GM18505 (cell line): ENCODE results near the gene COLEC12.

Experiments used
- ATAC-seq: cut with Tn5 transposase; IDR thresholded peaks from one replicate; pipeline ENCODE4 v1.9.1; 2021; ENCODE audit not compliant: unreplicated experiment
- POLR2A ChIP-seq: IDR thresholded peaks from 4 replicates; pipeline ENCODE4 v1.6.1; 2011; ENCODE audit warnings: borderline replicate concordance; ENCODE audit not compliant: insufficient read depth, insufficient read length; ENCODE audit errors: extremely low read depth

COLEC12 gene

DNA sequence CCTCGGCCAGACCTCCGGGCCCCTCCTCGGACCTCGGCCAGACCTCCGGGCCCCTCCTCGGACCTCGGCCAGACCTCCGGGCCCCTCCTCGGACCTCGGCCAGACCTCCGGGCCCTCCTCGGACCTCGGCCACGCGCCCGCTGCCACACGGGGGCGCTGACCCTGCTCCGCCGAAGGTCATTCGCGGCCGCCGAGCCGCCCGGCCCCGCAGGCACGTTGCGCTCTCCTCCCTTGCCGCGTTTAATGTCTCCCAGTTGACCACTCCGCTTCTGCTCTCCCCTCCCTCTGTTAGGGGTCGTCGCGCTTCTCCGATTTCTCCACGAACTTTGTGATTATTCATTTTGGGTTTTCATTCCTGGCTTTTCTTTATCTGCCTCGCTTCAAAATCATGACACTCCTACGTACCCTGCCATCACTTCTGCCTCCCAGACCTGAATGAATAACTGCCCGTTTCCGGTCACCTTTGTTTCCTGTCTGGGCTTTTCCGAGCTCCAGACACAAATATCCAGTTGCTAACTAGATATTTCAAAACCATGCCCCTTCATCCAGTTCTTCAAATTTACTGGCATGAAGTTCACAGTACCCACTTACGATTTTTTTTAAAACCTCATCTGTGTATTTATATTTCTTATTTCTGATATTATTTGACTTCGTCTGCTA lies 14.8 kb upstream of the COLEC12 start:
- no peak for TF ChIP-seq POLR2A
- ATAC-seq = no peak

DNA sequence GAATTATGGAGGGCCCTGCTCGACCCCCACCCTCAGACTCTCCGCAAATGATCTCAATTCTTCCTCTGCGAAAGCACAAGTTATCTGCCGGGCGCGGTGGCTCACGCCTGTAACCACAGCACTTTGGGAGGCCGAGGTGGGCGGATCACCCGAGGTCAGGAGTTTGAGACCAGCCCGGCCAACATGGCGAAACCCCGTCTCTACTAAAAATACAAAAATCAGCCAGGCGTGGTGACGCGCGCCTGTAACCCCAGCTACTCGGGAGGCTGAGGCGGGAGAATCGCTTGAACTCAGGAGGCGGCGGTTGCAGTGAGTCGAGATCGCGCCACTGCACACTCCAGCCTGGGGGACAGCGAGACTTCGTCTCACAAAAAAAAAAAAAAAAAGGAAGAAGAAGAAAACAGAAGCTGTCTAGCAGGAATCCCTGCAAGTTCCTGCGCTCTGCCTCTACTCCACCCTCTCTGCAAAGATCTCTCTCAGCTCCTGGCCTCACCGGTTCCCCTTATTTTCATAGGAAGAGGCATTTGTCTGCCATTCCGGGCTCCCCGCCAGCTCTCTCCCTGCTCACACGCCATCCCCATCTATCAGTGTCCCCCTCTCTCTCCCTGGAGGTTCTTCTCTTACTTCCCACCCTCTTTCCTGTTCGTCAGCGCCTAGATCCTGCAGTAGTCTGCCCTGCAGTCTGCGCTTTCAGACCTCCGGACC lies 13.5 kb upstream of the COLEC12 start:
- no peak for TF ChIP-seq POLR2A
- ATAC-seq = no peak

DNA sequence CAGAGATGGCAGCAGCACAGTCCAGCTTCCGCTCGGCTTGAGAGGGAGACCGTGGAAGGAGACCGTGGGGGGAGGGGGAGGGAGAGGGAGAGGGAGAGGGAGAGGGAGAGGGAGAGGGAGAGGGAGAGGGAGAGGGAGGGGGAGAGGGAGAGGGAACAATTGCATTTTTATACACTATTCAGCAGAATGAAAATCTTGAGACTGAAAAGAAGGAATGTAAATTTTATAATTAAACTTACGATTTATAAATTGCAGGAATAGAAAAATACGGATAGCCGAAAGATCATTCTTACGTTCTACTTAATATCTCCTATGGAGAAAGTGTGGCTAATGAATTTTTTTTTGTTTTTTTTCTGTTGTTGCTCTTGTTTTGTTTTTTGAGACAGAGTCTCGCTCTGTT lies 12.5 kb upstream of the COLEC12 start:
- no peak for TF ChIP-seq POLR2A
- ATAC-seq = no peak

DNA sequence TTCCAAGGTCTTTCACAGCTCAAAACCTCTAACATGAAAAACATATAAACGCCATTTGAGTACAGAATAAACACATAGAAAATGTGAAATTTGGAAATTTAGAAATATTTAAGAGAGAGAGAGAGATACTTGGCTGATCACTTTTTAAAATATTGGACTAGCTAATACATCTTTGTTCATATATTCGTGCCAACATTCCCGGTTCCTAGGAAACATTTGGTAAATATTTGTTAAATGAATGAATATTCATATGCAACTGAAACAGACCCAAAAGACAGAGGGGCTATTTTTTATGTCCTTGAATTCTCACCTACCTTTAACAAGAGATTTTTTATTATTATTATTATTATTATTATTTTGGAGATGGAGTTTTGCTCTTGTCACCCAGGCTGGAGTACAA lies 8.3 kb upstream of the COLEC12 start:
- no peak for ATAC-seq
- TF ChIP-seq POLR2A = no peak

DNA sequence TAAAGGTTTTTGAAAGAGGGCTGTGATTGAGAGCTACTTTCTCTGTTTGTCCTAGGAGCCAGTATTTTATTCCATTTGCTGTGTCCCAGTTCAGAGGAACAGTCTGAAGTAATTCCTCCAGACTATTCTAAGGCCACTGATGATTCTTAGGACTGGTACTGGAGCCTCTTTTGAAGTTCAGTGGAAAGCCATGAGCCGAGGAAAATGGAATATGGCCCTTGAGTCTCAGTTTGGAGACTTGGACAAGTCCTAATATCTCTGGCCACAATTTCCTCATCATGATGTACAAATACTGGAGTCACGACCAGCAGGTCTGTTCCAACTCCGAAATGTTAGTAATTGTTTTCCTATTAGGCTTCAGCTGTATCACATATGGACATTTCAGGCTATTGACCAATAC lies 7.1 kb upstream of the COLEC12 start:
- TF ChIP-seq POLR2A = no peak
- no peak for ATAC-seq

DNA sequence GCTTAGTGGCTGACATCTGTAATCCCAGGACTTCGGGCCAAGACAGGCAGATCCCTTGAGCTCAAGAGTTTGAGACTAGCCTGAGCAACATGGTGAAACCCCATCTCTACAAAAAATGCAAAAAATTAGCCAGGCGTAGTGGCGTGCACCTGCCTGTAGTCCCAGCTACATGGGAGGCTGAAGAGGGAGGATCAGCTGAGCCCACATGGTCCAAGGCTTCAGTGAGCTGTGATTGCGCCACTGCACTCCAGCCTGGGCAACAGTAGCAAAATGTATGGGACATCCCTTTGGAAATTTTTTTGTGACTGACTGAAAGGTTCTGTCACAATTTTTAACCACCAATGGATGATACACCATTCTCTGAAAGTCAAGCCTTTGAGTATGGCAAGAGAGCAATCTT lies 6.3 kb upstream of the COLEC12 start:
- ATAC-seq = no peak
- TF ChIP-seq POLR2A = no peak

DNA sequence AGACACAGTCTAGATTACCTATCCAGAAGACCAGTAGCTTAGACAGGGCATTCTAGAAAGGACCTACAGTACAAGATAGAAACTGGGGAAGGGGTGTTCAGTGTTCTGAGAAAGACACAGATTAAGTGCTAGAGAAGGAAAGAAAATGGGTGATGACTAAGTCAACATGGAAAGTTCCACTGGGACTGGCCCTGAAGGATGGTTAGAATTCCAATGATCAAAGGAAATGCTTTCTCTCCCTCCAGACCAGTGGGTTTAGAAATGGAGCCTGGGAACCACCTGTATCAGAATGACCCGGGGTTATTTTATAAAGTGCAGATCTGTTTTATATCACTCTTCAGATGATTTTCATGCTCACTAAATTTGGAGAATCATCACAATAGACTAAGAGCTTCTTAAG lies 5.8 kb upstream of the COLEC12 start:
- no peak for ATAC-seq
- TF ChIP-seq POLR2A = no peak

DNA sequence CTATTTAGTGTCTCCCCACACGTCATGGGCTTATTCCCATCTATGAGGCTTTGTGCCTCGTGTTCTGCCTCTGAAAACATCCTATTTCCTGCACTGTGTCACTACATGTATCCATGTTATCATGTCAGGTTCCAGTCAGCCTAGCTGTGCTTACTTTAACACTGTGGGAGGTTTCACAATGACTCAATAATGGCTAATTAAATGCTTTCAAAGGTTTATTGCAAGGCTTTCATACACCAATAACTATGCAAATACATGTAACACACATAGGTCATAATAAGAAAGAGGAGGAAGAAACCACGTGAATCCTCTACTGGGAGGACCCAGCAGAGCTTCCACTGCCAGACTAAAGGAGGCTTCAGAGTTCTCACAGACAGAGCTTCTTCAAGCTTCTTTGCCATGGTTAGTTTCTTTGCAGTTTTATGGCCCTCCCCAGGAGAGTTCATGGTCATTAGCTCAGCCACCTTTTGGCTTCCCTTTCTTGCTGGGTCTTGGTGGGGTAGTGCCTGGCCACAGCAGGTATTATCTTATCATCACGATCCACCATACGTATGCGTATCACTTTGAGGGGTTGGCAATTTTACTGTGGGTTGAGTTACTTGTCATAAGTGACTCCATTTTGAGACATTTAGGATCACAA lies 5.1 kb upstream of the COLEC12 start:
- ATAC-seq = peak; percentile 89
- TF ChIP-seq POLR2A = no peak

DNA sequence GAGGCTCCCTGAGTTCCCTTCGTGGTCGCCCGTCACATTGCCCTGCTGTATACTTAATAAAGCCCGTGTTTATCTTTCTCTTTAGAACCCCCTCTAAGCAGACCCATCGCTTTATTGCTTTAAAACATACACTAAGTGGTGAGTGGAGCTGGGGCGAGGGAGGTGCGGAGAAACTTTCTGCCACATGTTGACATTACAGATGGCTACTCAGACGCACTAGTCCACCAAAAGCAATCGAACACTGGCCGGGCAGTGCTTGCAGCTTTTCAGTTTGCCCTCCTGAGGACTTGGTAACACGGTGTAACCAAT lies 859 bp upstream of the COLEC12 start:
- no peak for ATAC-seq
- TF ChIP-seq POLR2A = no peak

DNA sequence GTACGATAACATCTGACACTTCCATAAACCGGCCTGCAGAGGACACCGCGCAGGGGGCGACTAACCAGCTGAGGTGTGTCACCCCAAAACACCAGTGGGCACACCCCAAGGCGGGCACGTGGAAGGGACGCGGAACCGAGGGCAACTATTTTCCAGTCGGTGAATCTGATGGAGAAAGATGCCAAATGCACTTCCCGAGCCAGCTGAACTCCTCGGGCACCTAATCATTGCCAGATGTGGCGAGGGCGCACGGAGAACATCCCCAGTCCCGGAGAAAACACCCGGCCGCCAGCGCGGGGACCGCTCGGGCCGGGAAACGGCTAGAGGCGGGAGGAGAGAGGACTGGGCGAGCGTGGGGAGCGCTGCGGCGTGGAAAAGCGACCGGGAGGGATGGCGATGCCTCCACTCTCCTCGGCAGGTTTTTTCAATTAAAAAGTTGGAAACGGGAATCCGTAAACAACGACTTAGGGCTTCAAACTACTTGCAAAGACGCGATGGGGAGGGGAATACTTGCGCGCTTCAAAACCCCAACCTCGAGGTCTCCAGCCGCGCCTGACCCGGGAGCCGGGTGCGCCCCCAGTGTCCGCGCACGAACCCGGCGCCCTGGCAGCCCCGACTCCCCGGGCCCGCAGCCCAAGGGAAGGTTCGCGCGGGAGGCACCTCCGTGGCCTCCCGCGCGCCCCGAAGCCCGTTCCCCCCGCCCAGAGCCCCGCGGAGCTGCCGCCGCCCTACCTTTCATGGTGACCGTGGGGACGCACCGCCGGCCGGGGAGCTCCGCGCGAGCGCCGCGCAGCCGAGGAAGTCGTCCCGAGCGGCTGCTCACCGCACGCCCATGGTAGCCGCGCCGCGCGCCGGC lies 497 bp downstream of the COLEC12 start:
- no peak for ATAC-seq
- TF ChIP-seq POLR2A = no peak

DNA sequence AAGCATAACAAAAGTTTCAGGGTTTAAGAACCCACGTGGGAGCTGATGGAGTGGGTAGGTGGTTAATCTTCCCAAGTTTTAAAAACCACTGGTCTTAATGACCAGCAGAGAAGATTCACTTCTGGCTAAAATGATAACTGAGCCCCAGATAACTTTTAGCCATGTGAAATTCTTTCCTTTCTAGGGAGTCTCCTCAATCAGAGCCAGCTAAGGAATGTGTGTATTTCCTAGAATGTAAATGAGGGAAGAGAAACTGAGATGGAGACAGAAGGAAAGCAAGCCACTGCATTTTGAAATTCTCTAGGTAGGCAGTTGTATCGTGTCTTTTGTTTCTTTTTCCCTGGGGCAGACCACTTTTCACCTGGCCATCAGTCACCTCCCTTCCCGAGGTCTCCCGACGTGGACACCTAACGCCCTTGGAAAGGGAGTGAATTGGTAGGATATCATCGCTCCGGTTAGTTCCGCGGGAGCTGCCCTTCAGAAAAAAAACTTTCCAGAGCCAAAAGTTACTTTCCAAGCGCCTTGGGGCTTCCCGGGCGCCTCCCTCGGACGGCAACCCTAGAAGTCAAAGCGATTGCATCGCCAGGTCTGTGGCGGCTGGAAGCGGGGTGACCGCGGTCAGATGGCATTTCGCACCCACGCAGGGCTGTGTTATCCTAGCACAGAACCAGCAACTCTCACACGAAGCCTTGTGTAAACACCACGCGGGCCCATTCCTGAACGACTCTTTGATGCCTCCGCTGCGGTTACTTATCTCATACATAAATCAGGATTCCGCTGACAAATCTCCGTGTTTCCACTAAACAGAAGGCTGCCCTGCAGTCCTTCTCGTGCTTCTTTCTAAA lies 1.3 kb downstream of the COLEC12 start:
- no peak for TF ChIP-seq POLR2A

DNA sequence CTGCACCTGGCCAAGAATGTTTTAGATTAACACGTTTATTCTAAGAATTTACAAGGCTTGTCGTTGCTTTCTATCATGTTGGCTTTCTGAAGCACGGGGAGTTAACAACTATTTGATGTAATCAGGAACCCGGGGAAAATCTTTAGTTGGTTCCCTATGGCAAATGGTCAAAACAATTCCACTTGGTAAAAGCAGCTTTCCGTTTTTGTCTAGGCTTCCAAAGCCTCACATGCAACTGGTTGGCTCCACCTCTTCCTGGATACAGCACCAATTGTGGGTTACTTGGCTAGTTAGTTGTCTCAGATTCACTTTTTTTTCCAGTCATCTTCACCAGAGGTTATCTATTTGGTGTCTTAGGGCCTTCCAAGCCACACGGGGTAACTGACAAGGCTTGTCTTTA lies 2.8 kb downstream of the COLEC12 start:
- no peak for TF ChIP-seq POLR2A
- ATAC-seq = no peak

More for the DNA sequence above, 1.3 kb downstream of the COLEC12 start:
- no peak for ATAC-seq

DNA sequence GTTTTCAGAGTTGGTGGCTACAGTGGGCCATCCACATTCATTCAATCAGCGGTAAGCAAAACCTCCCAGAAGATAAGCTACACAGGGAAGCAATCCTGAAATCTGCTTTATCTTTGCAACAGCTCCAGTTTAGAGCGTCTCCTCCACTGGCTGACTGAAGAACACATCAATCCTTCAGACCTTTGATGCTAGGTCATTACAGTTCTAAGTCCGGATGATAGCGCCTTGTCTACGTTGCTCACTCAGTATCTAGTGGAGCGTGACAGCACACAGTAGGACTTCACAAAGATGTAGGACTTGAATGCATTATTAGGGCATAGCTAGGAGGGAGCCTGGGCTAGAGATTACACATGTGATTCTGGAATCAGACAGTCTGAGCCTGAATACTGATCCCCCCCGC lies 5.0 kb downstream of the COLEC12 start:
- TF ChIP-seq POLR2A = no peak

DNA sequence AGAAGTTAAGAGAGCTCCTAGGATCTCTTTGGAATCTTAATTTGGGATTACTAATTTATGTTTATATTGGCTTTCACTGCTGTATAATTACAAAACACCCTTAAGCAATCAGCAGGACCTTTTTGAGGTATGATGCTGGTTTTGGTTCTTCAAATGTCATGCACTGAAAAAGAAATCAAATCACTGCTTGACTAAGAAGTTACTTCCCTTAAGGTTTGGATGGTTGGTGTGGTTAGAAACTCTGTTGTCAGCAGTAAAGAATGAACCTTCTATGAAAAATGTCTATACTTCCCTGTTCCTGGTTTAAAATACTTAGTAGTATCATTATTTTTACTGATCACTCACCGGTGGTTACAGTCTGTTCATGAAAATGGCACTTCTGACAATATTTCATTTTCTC lies 5.5 kb downstream of the COLEC12 start:
- no peak for ATAC-seq
- TF ChIP-seq POLR2A = no peak

More for the DNA sequence above, 5.0 kb downstream of the COLEC12 start:
- no peak for ATAC-seq
